ENCODE results near the gene NR2F2.
A peak's percentile ranks its signal among the peaks of the same experiment; 100 is the strongest.

NR2F2 gene

DNA sequence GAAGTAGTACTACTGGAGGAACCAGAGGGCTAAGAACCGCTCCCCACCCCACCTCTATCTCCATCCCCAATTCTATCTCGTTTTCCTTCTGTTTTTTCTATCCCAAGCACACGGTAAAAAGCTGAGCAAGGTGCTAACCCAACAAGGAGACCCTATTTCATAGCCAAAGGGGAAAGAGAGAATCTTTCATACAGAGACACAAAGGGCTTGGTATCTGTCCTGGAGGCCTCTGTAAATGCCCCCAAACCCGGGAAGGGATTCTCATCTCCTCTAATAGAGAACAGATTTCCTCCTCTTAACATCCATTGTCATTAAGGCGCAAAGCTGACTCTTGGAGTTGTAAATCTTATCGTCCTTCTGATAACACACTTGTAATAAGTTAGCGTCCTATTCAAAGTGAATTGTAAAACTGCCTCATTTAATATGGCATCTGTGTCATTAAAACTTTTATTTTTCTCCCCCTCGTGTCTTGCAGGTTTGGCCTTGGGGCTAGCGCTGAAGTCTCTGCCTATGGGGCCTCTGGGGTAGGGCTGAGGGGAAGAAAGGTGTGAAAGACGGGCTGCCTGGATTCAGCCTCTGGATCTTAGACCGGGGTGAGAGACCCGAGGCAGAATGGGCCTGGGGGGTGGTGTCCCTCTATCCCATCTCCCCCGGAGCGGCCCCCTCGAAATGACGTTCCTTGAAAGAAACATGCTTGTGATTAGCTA, 12.1 kb downstream of the NR2F2 start:
- DNase-seq (ENCODE audit: low spot score) = no peak

DNA sequence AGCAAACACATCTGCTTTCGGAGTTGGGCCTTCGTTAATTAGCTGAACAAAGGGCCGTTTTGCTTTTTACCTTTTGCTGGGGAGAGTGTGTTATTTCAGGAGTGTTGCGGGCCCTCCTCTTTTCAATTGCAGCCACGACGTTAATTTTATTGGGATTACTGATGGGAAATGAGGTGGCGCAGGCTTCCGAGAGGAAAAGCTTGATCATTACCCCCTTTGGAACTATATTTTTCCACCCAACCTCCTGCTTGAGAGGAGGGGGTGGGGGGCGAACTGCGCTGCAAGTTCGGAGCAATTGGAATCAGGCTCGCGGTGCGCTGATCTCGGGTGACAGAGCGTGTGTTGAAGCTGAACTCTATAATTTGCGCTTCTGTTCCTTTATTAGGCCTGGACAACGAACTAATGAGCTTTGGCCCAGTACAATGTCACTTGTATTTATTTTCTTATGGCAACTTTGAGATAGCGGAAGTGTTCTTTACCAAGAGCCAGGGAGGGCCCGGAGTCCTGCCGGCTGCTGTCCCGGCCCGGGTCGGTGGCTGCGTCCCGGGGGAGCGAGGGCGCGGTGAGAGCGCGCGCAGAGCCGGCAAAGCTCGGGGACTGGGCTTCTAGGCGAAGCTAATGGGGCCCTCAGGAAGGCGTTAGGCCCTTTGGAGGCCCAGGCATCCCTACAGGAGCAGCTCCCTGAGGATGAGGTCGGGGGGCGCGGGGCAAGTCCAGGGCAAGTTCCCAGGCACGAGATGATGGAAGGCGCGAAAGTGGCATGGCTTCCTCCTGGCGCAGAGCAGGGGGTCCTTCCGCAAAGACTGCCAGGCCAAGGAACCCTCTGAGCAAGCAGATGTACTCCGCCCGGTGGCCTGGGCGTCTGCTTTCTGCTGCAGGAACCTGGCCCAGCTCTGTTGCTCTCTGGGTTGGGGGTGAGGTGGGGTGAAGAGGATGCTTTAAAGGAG, 12.9 kb downstream of the NR2F2 start:
- no peak for DNase-seq (ENCODE audit: low spot score)

DNA sequence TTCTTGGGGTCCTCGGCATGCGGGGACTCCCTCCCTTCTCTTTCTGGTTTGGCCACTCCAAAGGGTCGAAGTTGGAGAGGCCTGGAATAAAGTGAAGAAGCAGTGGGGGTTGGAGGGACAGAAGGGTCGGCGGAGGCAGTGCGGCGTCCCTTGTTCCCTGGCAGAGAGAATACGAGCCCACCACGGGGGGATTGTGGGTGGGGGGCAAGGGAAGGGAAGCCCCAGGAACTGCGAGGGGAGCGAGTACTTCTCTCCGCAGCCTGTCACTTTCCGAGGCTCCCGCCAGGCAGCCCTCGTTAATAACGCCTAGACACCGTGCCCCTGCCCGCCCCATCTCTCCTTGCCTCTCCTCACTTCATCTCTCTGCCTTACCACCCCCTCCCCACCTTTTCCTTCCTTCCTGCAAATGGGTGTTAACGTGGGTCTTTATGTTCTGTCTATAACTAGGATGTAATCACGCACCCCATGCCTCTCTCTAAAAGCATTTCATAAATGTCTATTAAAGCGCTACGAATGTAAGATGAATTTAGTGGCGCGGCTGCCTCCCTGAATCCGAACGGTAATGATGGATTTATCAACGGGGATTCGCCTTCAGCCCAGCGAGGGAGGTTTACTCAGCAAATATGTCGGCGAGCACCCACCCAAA, 13.7 kb downstream of the NR2F2 start:
- no peak for DNase-seq (ENCODE audit: low spot score)

- DNase-seq (ENCODE audit: low spot score) = no peak
These were observed 14.4 kb downstream of the NR2F2 start for GRCh38 chr15:96344706-96345559.

- peak; percentile 91 for DNase-seq (ENCODE audit: low spot score)
These were observed 15.3 kb downstream of the NR2F2 start for GRCh38 chr15:96345560-96346399.

GRCh38 chr15:96346409-96346970, 16.0 kb downstream of the NR2F2 start:
- no peak for DNase-seq (ENCODE audit: low spot score)

GRCh38 chr15:96347181-96348111, 16.9 kb downstream of the NR2F2 start:
- no peak for DNase-seq (ENCODE audit: low spot score)

GRCh38 chr15:96348112-96349027, 17.9 kb downstream of the NR2F2 start:
- no peak for DNase-seq (ENCODE audit: low spot score)

GRCh38 chr15:96349034-96349856, 18.7 kb downstream of the NR2F2 start:
- no peak for DNase-seq (ENCODE audit: low spot score)

DNA sequence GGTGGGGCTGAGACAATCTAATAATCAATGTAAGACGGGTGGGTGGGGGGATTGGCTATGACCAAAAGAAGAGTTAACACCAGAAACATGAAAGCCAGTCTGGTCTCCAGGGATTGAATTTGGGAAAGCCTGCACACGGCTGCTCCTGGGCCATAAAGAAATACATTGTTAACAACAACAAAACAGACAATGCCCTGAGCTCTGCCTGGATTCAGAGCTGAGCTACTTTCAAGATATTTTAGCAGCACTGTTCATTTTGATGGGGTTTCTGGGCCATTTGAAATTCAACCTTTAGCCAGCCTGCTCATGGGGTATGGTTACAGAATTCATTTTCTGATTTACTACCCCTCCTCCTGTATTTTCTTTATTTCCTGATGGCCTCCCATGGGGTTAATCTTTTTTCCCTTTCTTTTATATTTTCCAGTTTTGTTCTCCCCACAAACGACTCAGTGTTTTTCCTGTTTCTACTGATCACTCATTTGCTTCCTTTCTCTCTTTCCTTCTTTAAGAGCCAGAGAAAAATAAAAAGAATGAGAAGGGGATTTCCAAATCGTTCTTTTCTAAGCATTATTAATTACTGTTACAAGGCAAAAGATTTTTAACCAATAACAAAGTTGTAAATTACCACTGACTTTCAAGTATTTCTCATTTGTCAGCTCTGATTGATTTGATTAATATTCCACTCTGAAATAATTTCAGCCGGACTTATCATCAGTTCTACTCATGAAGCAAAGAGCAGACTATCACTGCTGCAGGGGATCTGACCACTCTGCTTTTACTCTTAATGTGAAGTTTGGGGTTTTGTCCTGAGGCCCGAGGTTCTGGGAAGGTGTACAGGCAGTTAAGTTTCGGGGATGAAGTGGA, 19.6 kb downstream of the NR2F2 start:
- no peak for DNase-seq (ENCODE audit: low spot score)

GRCh38 chr15:96350934-96351724, 20.6 kb downstream of the NR2F2 start:
- no peak for DNase-seq (ENCODE audit: low spot score)

GRCh38 chr15:96351761-96352603, 21.5 kb downstream of the NR2F2 start:
- no peak for DNase-seq (ENCODE audit: low spot score)

DNA sequence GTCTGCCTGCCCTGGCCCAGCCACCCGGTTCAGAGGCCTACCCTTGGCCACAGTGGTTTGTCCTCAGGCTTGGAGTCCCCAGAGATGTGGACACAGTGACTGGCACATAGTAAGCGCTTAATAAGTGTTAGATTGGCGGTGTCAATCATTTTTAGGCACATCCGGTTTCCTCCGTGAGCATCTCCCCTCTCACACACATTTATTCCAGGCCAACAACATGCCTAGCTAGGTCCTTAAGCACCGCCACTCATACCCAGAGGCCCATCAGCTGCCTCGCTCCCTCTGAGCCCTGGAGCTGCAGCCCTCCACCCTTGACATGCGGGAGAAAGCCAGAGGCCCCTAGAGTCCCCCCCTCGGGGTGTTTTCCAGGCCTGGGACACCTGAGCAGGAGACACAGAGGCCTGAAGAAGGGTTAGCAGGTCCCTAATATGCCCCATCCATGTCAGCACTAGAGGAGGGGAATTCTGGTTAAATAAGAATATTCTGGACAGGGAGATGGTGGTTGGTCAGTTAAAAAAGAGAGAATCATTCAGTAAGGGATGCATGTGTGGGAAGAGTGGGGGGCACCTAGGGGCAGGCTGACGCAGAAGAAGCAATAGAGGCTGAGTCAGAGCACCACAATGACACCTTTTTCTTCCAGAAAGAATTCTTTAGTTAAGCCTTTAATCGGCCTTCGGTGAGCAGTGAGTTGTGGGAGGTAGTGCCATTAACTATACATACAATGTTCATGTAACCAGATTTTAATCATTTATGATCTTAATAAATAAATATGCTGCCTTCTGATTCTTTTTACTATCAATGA, 22.3 kb downstream of the NR2F2 start:
- no peak for DNase-seq (ENCODE audit: low spot score)
